SU-DHL-6 (cell line): ENCODE results near the gene COL27A1.

Experiments used
- H2AFZ ChIP-seq: fragments of 200-600 bp; sonication (generic); 2 replicates; pipeline ENCODE4 v1.6.1; 2014; ENCODE audit warnings: low read depth, mild to moderate bottlenecking, moderate library complexity, mixed read lengths, antibody characterized with exemption, low read length; ENCODE audit not compliant: severe bottlenecking
- H3F3A ChIP-seq: fragments of 200-600 bp; shearing (Covaris generic); 2 replicates; pipeline ENCODE4 v1.6.0; 2016; ENCODE audit warnings: antibody characterized with exemption, mild to moderate bottlenecking; ENCODE audit not compliant: insufficient read depth
- H3K27ac ChIP-seq: fragments of 200-600 bp; sonication (generic); 2 replicates; pipeline ENCODE4 v1.5.1; 2016; ENCODE audit warnings: low read depth, mild to moderate bottlenecking, low read length, moderate library complexity, mixed read lengths
- H3K27me3 ChIP-seq: fragments of 200-600 bp; sonication (generic), shearing (Covaris generic); 2 replicates; pipeline ENCODE4 v1.6.0; 2014; ENCODE audit warnings: mild to moderate bottlenecking, low read length
- H3K36me3 ChIP-seq: fragments of 200-600 bp; sonication (generic); 2 replicates; pipeline ENCODE4 v1.6.1; 2014; ENCODE audit warnings: mild to moderate bottlenecking, low read length, mixed read lengths
- H3K4me2 ChIP-seq: fragments of 300-600, 200-600 bp; shearing (Covaris generic), sonication (generic); 2 replicates; pipeline ENCODE4 v1.6.0; 2014; ENCODE audit warnings: low read length, low read depth, mild to moderate bottlenecking; ENCODE audit not compliant: poor library complexity, severe bottlenecking
- H3K4me3 ChIP-seq: fragments of 200-600 bp; sonication (generic); 2 replicates; pipeline ENCODE4 v1.5.1; 2014; ENCODE audit warnings: antibody characterized with exemption, low read length, mild to moderate bottlenecking, mixed read lengths; ENCODE audit not compliant: insufficient read depth, poor library complexity, severe bottlenecking
- H3K79me2 ChIP-seq: fragments of 200-600 bp; sonication (generic); 2 replicates; pipeline ENCODE4 v1.6.1; 2014; ENCODE audit warnings: mild to moderate bottlenecking, low read length, moderate library complexity; ENCODE audit not compliant: insufficient read depth
- H3K9ac ChIP-seq: fragments of 200-600 bp; sonication (generic); 2 replicates; pipeline ENCODE4 v1.7.0; 2014; ENCODE audit warnings: mild to moderate bottlenecking, low read length
- H3K9me2 ChIP-seq: fragments of 200-600 bp; sonication (generic); replicated peaks from 2 replicates; pipeline ENCODE4 v1.6.1; 2014; ENCODE audit warnings: low read length; ENCODE audit not compliant: insufficient read depth
- H3K9me3 ChIP-seq: fragments of 200-600 bp; sonication (generic); 2 replicates; pipeline ENCODE4 v1.6.1; 2014; ENCODE audit warnings: low read length, mixed read lengths; ENCODE audit not compliant: insufficient read depth
- H4K20me1 ChIP-seq: fragments of 200-600 bp; sonication (generic); 2 replicates; pipeline ENCODE4 v1.6.1; 2014; ENCODE audit warnings: low read depth, mild to moderate bottlenecking, antibody characterized with exemption, low read length, moderate library complexity, mixed read lengths
- EZH2phosphoT487 ChIP-seq: fragments of 200-600 bp; sonication (generic), shearing (Covaris generic); conservative IDR thresholded peaks from 2 replicates; pipeline ENCODE4 v1.6.1; 2018; ENCODE audit warnings: mild to moderate bottlenecking, antibody characterized with exemption, low read length, moderate library complexity, mixed read lengths
- TF ChIP-seq, protein P1 (sequence below): fragments of 200-600 bp; sonication (generic); IDR thresholded peaks from one replicate; pipeline ENCODE4 v1.5.1; 2017; ENCODE audit warnings: antibody characterized with exemption, mild to moderate bottlenecking, low read length, moderate library complexity; ENCODE audit not compliant: insufficient read depth, poor library complexity, severe bottlenecking

The COL27A1 gene

DNA sequence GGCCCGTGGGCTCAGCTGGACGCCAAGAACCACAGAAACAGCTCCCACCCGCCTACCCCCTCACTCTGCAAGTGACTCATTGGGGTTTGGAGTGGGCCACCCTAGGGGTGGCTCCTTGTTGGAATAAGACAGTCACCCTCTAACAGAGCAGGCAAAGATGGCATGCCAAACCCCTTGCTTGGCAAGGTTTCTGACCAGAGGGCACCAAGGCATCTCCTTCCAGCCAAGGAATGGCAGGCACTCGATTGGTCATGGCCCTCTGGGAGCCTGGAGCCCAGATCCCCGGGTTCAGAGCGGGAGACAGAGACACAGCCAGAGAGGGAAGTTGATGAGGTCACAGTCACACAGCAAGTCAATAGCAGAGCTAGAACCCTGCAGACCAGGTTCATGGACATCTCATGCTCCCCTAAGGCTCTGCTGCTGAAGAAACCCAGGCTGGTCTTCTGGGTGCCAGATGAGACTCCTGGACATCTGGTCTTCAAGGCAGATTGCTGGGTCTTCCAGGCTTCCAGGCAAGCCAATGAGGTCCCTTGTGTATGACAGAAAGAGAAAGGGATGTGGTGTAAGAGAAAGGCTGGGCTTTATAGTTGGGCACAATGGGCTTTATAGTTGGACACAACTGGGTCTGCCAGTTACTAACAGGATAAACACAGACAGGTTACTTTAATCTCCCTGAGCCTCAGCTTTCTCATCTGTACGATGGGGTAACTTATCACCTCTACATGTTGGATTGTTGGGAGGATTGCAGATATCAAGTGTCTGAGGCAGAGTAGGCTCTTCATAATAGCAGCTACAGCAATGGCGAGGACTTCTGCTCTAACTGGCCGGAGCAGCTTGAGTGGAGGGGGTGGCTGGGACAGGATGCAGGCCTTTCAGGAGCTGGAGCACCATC lies 33.0 kb upstream of the COL27A1 start:
- Histone ChIP-seq H3F3A (no peaks in the 10 kb centered on the region), H2AFZ (no peak overlapping the region), H3K27me3 (no peaks in the 10 kb centered on the region), H4K20me1 (no peaks in the 10 kb centered on the region), H3K27ac (no peak overlapping the region), H3K4me2 (no peak overlapping the region), H3K9me2 (no peaks in the 10 kb centered on the region), H3K36me3 (no peaks in the 10 kb centered on the region), H3K79me2 (no peaks in the 10 kb centered on the region), H3K4me3 (no peak overlapping the region), H3K9ac (no peak overlapping the region), H3K9me3 (no peaks in the 10 kb centered on the region)
- TF ChIP-seq EZH2phosphoT487, result no peak
- TF ChIP-seq, protein P1, sequence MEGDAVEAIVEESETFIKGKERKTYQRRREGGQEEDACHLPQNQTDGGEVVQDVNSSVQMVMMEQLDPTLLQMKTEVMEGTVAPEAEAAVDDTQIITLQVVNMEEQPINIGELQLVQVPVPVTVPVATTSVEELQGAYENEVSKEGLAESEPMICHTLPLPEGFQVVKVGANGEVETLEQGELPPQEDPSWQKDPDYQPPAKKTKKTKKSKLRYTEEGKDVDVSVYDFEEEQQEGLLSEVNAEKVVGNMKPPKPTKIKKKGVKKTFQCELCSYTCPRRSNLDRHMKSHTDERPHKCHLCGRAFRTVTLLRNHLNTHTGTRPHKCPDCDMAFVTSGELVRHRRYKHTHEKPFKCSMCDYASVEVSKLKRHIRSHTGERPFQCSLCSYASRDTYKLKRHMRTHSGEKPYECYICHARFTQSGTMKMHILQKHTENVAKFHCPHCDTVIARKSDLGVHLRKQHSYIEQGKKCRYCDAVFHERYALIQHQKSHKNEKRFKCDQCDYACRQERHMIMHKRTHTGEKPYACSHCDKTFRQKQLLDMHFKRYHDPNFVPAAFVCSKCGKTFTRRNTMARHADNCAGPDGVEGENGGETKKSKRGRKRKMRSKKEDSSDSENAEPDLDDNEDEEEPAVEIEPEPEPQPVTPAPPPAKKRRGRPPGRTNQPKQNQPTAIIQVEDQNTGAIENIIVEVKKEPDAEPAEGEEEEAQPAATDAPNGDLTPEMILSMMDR, result no peak

DNA sequence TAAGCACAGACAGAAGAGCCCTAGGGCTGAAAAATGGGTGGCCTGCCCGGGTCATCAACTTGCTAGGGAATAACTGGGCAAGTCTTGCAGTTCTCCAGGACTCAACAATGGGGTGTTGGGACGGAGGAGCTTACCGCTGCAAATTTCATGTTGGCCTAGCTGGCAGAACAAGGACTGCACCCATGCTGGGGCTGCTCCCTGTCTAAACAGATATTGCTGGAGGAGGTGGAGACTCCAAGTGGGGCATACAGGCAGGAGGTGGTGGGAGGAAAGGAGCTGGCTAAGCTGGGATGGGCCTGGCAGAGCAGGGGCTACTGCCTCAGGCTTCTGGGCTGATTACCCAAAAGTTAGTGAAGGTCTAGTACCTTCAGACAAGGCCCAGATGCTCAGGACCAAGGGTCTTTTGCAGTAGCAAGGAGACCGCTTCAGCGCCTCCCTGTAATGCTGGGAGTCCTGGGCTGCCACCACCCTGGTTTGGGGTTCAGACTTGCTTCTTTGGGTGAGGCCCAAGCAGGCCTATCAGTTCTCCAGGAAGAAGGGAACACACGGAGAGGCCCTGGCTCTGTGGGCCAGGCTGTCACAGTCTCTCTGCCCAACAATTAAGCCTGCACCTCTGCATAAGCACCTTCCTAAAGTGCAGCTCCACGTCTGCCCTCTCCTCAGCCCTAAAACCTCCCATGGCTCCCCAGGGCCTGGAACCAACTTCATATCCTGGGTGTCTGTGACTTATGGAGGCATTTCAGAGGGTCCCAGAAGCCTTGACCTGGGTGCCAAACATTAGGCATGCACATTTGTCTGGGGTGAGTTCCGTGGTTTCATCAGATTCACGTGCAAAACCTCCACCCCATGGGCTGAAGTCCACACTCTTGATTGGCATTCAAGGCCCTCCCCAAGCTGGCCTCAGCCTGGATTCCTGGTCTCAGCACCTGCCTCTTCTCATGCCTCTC lies 32.0 kb upstream of the COL27A1 start:
- H3K27ac ChIP-seq, result no peak overlapping the region
- no peaks in the 10 kb centered on the region for H3K9me3 ChIP-seq
- no peaks in the 10 kb centered on the region for H3K36me3 ChIP-seq
- no peaks in the 10 kb centered on the region for H3K9me2 ChIP-seq
- H3K27me3 ChIP-seq, result no peaks in the 10 kb centered on the region
- no peak overlapping the region for H3K9ac ChIP-seq
- H4K20me1 ChIP-seq, result no peaks in the 10 kb centered on the region
- no peaks in the 10 kb centered on the region for H3K79me2 ChIP-seq
- H2AFZ ChIP-seq, result no peak overlapping the region
- H3F3A ChIP-seq, result no peaks in the 10 kb centered on the region
- H3K4me3 ChIP-seq, result no peak overlapping the region
- H3K4me2 ChIP-seq, result no peak overlapping the region
- TF ChIP-seq EZH2phosphoT487, result no peak
- TF ChIP-seq, protein P1, result no peak

DNA sequence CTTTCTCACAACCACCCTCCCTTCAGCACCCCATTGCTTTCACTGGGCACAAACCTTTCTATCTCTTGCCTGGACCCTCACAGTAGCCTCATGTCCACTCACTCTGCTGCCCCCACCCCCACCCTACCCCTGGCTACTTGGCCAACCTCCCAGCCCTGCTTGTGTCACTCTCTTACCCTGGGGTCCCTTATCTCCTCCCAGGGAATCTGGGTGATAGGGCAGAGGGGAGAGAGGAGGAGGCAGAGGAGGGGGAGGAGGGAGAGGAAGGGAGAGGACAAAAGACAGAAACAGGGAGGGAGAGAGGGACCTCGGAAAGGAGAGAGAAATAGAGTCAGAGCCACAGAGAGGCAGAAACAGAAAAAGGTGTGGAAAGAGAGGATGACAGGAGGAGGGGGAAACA lies 31.2 kb upstream of the COL27A1 start:
- Histone ChIP-seq H3K9me3 (no peaks in the 10 kb centered on the region), H4K20me1 (no peaks in the 10 kb centered on the region), H3K4me2 (no peak overlapping the region), H3K9me2 (no peaks in the 10 kb centered on the region), H3K9ac (no peak overlapping the region), H2AFZ (no peak overlapping the region), H3K4me3 (no peak overlapping the region), H3F3A (no peaks in the 10 kb centered on the region), H3K27me3 (no peaks in the 10 kb centered on the region), H3K36me3 (no peaks in the 10 kb centered on the region), H3K79me2 (no peaks in the 10 kb centered on the region), H3K27ac (no peak overlapping the region)
- TF ChIP-seq EZH2phosphoT487, result no peak
- TF ChIP-seq, protein P1, result no peak
